Osteoblast (primary cell): ENCODE results near the gene FARS2. TPM values are rescaled to one million over a fixed set of nuclear protein-coding genes. Genes with fewer than 3 reads are reported as not detected.

Experiments used
- DNase-seq: peaks from one replicate; pipeline ENCODE4 v3.0.0; 2011; ENCODE audit warnings: low spot score, mixed read lengths; ENCODE audit not compliant: insufficient read length; ENCODE audit errors: missing footprints
- H2AFZ ChIP-seq: 2 replicates; pipeline ENCODE4 v1.6.0; 2011; ENCODE audit warnings: mild to moderate bottlenecking, low read length
- H3K27ac ChIP-seq: 2 replicates; pipeline ENCODE4 v1.5.1; 2011; ENCODE audit warnings: mild to moderate bottlenecking, low read depth, low read length, moderate library complexity
- H3K27me3 ChIP-seq: 2 replicates; pipeline ENCODE4 v1.6.0; 2012; ENCODE audit warnings: mild to moderate bottlenecking, control low read depth, inconsistent platforms, low read length, moderate library complexity; ENCODE audit not compliant: insufficient read depth
- H3K36me3 ChIP-seq: 2 replicates; pipeline ENCODE4 v1.5.1; 2011; ENCODE audit warnings: mild to moderate bottlenecking, low read length, control low read depth, moderate library complexity; ENCODE audit not compliant: insufficient read depth
- H3K4me1 ChIP-seq: 2 replicates; pipeline ENCODE4 v1.5.1; 2011; ENCODE audit warnings: mild to moderate bottlenecking, low read length, control low read depth, moderate library complexity; ENCODE audit not compliant: insufficient read depth
- H3K4me2 ChIP-seq: 2 replicates; pipeline ENCODE4 v1.6.0; 2011; ENCODE audit warnings: mild to moderate bottlenecking, low read length; ENCODE audit not compliant: insufficient read depth
- H3K4me3 ChIP-seq: fragments of 200-600 bp; sonication (generic); 3 replicates; pipeline ENCODE4 v1.5.1; 2012; ENCODE audit warnings: mild to moderate bottlenecking, low read length, inconsistent platforms; ENCODE audit not compliant: insufficient read depth
- H3K79me2 ChIP-seq: 2 replicates; pipeline ENCODE4 v1.6.0; 2012; ENCODE audit warnings: mild to moderate bottlenecking, low read length, control low read depth, inconsistent platforms; ENCODE audit not compliant: insufficient read depth
- H3K9me3 ChIP-seq: 2 replicates; pipeline ENCODE4 v1.5.1; 2011; ENCODE audit warnings: low read depth, low read length, control low read depth
- H4K20me1 ChIP-seq: 2 replicates; pipeline ENCODE4 v1.6.0; 2012; ENCODE audit warnings: mild to moderate bottlenecking, low read length, control low read depth; ENCODE audit not compliant: insufficient read depth
- CTCF ChIP-seq: IDR thresholded peaks from 2 replicates; pipeline ENCODE4 v1.5.1; 2011; ENCODE audit warnings: mild to moderate bottlenecking, low read depth, low read length, moderate library complexity; ENCODE audit errors: extremely low read depth
- total RNA-seq: library from RNA; depleted of rRNA; stranded (reverse); fragments of >200 nt; gene quantifications from 2 replicates; pipeline ENCODE4 v1.2.3, GENCODE V29; 2012

FARS2 gene
- total RNA-seq, 1 donor, result 29.7 TPM

GRCh38 chr6:5712349-5713215, 451.3 kb downstream of the FARS2 start:
- Histone ChIP-seq H3K27me3 (no peaks in the 10 kb centered on the region), H3K9me3 (no peaks in the 10 kb centered on the region), H3K27ac (no peak overlapping the region), H4K20me1 (no peaks in the 10 kb centered on the region), H3K36me3 (no peaks in the 10 kb centered on the region), H2AFZ (no peak overlapping the region), H3K4me3 (no peak overlapping the region), H3K79me2 (no peaks in the 10 kb centered on the region), H3K4me1 (no peaks in the 10 kb centered on the region), H3K4me2 (no peak overlapping the region)
- DNase-seq, result no peak
- TF ChIP-seq CTCF, result no peak

GRCh38 chr6:5713519-5713918, 452.2 kb downstream of the FARS2 start:
- no peaks in the 10 kb centered on the region for H3K79me2 ChIP-seq
- no peaks in the 10 kb centered on the region for H3K9me3 ChIP-seq
- no peaks in the 10 kb centered on the region for H3K36me3 ChIP-seq
- H3K27me3 ChIP-seq, result no peaks in the 10 kb centered on the region
- no peak for TF ChIP-seq CTCF
- no peaks in the 10 kb centered on the region for H3K4me1 ChIP-seq
- H3K4me3 ChIP-seq, result no peak overlapping the region
- no peak overlapping the region for H2AFZ ChIP-seq
- no peak overlapping the region for H3K4me2 ChIP-seq
- no peak for DNase-seq
- H4K20me1 ChIP-seq, result no peaks in the 10 kb centered on the region
- no peak overlapping the region for H3K27ac ChIP-seq

- no peak overlapping the region for H3K4me2 ChIP-seq
- no peaks in the 10 kb centered on the region for H4K20me1 ChIP-seq
- H3K4me3 ChIP-seq, result no peak overlapping the region
- no peak overlapping the region for H2AFZ ChIP-seq
- TF ChIP-seq CTCF, result no peak
- H3K79me2 ChIP-seq, result no peaks in the 10 kb centered on the region
- no peaks in the 10 kb centered on the region for H3K9me3 ChIP-seq
- H3K4me1 ChIP-seq, result no peaks in the 10 kb centered on the region
- no peak overlapping the region for H3K27ac ChIP-seq
- H3K36me3 ChIP-seq, result no peaks in the 10 kb centered on the region
- DNase-seq, result no peak
- H3K27me3 ChIP-seq, result no peaks in the 10 kb centered on the region
Observed at GRCh38 chr6:5718231-5718947, 457.1 kb downstream of the FARS2 start.
